WTC11 (cell line): Measurements from ENCODE around the gene GNAS. TPM values are rescaled to one million over a fixed set of nuclear protein-coding genes. Genes with fewer than 3 reads are reported as not detected.

Source experiments
- ATAC-seq: fragments of 200-7000 bp; cut with Tn5 transposase; 2 replicates; pipeline ENCODE4 v1.10.0; 2021; ENCODE audit warnings: mild to moderate bottlenecking, moderate library complexity
- CTCF ChIA-PET: fragments of 300-600 bp; sonication (Branson Sonifier 250); formaldehyde crosslinking; loops from one replicate; lab custom pipeline; 2021; ENCODE audit warnings: antibody characterized with exemption; lab: Charles Lee
- POLR2A ChIA-PET: fragments of 350-600 bp; sonication (Branson Sonifier 250); formaldehyde crosslinking; loops from one replicate; lab custom pipeline; 2021; ENCODE audit warnings: antibody characterized with exemption; lab: Charles Lee
- DNase-seq: peaks from one replicate; pipeline ENCODE4 v3.0.0; 2021; ENCODE audit warnings: low spot score
- H3K27ac Mint-ChIP-seq: 2 replicates; pipeline ENCODE4 v1.8.0; 2021; ENCODE audit warnings: mixed read lengths
- H3K27me3 Mint-ChIP-seq: 2 replicates; pipeline ENCODE4 v1.8.0; 2021; ENCODE audit warnings: low read depth, mild to moderate bottlenecking, moderate library complexity, mixed read lengths
- H3K36me3 Mint-ChIP-seq: 2 replicates; pipeline ENCODE4 v1.8.0; 2021; ENCODE audit warnings: mixed read lengths
- H3K4me1 Mint-ChIP-seq: 2 replicates; pipeline ENCODE4 v1.8.0; 2022; ENCODE audit warnings: mixed read lengths
- H3K4me3 Mint-ChIP-seq: 2 replicates; pipeline ENCODE4 v1.8.0; 2021; ENCODE audit warnings: mild to moderate bottlenecking, moderate library complexity, mixed read lengths
- H3K9me3 Mint-ChIP-seq: 2 replicates; pipeline ENCODE4 v1.8.0; 2021; ENCODE audit warnings: mixed read lengths
- AFF4 ChIP-seq: sonication (generic); formaldehyde crosslinking; IDR thresholded peaks from 2 replicates; pipeline ENCODE4 v1.8.1; 2023; ENCODE audit warnings: mild to moderate bottlenecking, missing genetic modification reagents, borderline replicate concordance
- ATF6 ChIP-seq: sonication (generic); formaldehyde crosslinking; IDR thresholded peaks from 2 replicates; pipeline ENCODE4 v1.8.1; 2023; ENCODE audit warnings: mild to moderate bottlenecking, missing genetic modification reagents
- ETV6 ChIP-seq: sonication (generic); formaldehyde crosslinking; IDR thresholded peaks from 2 replicates; pipeline ENCODE4 v1.8.1; 2022; ENCODE audit warnings: mild to moderate bottlenecking, missing genetic modification reagents
- FOXK1 ChIP-seq: sonication (generic); formaldehyde crosslinking; IDR thresholded peaks from 2 replicates; pipeline ENCODE4 v1.8.0; 2022; ENCODE audit warnings: mild to moderate bottlenecking, moderate library complexity, missing genetic modification reagents
- FOXP1 ChIP-seq: sonication (generic); formaldehyde crosslinking; IDR thresholded peaks from 2 replicates; pipeline ENCODE4 v1.8.0; 2022; ENCODE audit warnings: missing genetic modification reagents, mild to moderate bottlenecking, moderate library complexity, borderline replicate concordance
- IRF2 ChIP-seq: sonication (generic); formaldehyde crosslinking; IDR thresholded peaks from 2 replicates; pipeline ENCODE4 v1.8.0; 2022; ENCODE audit warnings: low read depth, missing genetic modification reagents, borderline replicate concordance
- KAT7 ChIP-seq: sonication (generic); formaldehyde crosslinking; IDR thresholded peaks from 2 replicates; pipeline ENCODE4 v1.8.1; 2023; ENCODE audit warnings: missing genetic modification reagents, mild to moderate bottlenecking, borderline replicate concordance
- MYBL2 ChIP-seq: sonication (generic); formaldehyde crosslinking; IDR thresholded peaks from 2 replicates; pipeline ENCODE4 v1.8.1; 2023; ENCODE audit warnings: mild to moderate bottlenecking, moderate library complexity, missing genetic modification reagents
- NFE2L1 ChIP-seq: sonication (generic); formaldehyde crosslinking; IDR thresholded peaks from 2 replicates; pipeline ENCODE4 v1.8.1; 2023; ENCODE audit warnings: missing genetic modification reagents
- PRDM15 ChIP-seq: sonication (generic); formaldehyde crosslinking; IDR thresholded peaks from 2 replicates; pipeline ENCODE4 v1.8.0; 2022; ENCODE audit warnings: missing genetic modification reagents
- SOX15 ChIP-seq: fragments of 250-450 bp; sonication (Bioruptor Pico); IDR thresholded peaks from 2 replicates; pipeline ENCODE4 v1.9.0; 2021; ENCODE audit warnings: mild to moderate bottlenecking
- ZBTB43 ChIP-seq: sonication (generic); formaldehyde crosslinking; IDR thresholded peaks from 2 replicates; pipeline ENCODE4 v1.8.1; 2023; ENCODE audit warnings: mild to moderate bottlenecking, missing genetic modification reagents
- ZNF138 ChIP-seq: sonication (generic); formaldehyde crosslinking; conservative IDR thresholded peaks from 2 replicates; pipeline ENCODE4 v1.8.1; 2022; ENCODE audit warnings: mild to moderate bottlenecking, moderate library complexity, missing genetic modification reagents
- ZNF281 ChIP-seq: sonication (generic); formaldehyde crosslinking; IDR thresholded peaks from 2 replicates; pipeline ENCODE4 v1.8.0; 2023; ENCODE audit warnings: mild to moderate bottlenecking, missing genetic modification reagents
- total RNA-seq: library from RNA; stranded (reverse); gene quantifications from 3 replicates; pipeline ENCODE4 v1.2.3, GENCODE V29; 2021

GNAS gene
- total RNA-seq, 1 experiment from 2014 or later: 868 TPM

GRCh38 chr20:58875541-58876134 is 23.1 kb downstream of the GNAS start (continued):
- TF ChIP-seq ZNF281 (CRISPR knock-in tag) (no peak), ETV6 (CRISPR knock-in tag) (no peak), PRDM15 (no peak), ZNF138 (no peak), AFF4 (CRISPR knock-in tag) (no peak)

- Mint-ChIP-seq H3K27ac (peak overlapping the region; percentile 33; the same call in 1 of the 2 replicates), H3K4me1 (peaks cover 59% of the 10 kb centered on the region), H3K4me3 (0 out of 2 replicates have a peak overlapping the region, but pooled peaks have one; percentile 13), H3K36me3 (peaks cover 5% of the 10 kb centered on the region), H3K27me3 (no peaks in the 10 kb centered on the region), H3K9me3 (peaks cover under 1% of the 10 kb centered on the region; the same call in 1 of the 2 replicates)
- ATAC-seq (no peak), DNase-seq (no peak)
- ChIA-PET POLR2A (no interaction called here), CTCF (interaction anchor here (0.7 to 2.7 kb wide), 6 partner anchors 9 to 643 kb away, joined by 3 to 10 read pairs (median 4); partner anchors contain the start of genes GNAS, GNAS-AS1 and STX16)
- TF ChIP-seq NFE2L1 (CRISPR knock-in tag) (no peak), FOXK1 (CRISPR knock-in tag) (no peak), IRF2 (CRISPR knock-in tag) (no peak), KAT7 (CRISPR knock-in tag) (no peak), MYBL2 (CRISPR knock-in tag) (no peak), ZNF281 (CRISPR knock-in tag) (no peak), ATF6 (no peak), FOXP1 (CRISPR knock-in tag) (no peak), SOX15 (CRISPR knock-in tag) (no peak), PRDM15 (no peak), ZBTB43 (CRISPR knock-in tag) (no peak)
Measured at GRCh38 chr20:58876437-58876836, 23.9 kb downstream of the GNAS start.
